OCI-LY1 (cell line): ENCODE data around the gene AMPD2.

Experiments used
- EZH2 ChIP-seq: fragments of 200-600 bp; sonication (generic), shearing (Covaris generic); IDR thresholded peaks from 2 replicates; pipeline ENCODE4 v1.8.0; 2017; ENCODE audit warnings: borderline replicate concordance, mixed run types, mild to moderate bottlenecking, antibody characterized with exemption, low read length, moderate library complexity, mixed read lengths
- TF ChIP-seq, protein P1 (sequence below): fragments of 200-600 bp; sonication (generic), shearing (Covaris generic); IDR thresholded peaks from 2 replicates; pipeline ENCODE4 v1.5.1; 2017; ENCODE audit warnings: mild to moderate bottlenecking, antibody characterized with exemption, low read length, moderate library complexity, mixed read lengths

DNA sequence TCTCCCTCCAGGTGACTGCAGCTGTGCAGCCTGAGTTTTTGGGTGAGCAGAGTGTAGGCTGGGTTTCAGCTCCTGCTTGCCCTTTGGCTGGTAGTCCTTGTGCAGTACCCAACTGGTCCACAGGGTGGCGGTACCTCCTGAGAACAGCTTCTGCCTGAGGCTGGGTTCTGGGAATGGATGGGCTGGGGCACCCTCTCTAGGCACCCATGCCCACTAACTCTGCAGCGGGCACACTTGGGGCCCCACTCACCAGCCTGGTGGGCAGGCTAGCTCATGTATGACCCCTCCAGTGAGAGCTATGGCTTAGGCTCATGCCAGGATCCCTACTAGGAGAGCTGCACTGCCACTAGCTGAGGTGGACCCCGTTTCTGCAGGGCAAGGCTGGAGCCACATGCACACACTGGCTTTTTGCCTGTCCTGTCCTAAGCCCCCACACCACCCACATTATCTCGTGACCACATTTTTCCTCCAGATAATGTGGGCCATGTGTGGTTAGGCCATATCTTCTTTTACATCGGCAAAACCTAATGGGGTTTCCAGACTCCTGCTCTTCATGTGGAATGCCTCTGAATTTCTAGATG is 20.7 kb downstream of the AMPD2 start:
- TF ChIP-seq, protein P1, sequence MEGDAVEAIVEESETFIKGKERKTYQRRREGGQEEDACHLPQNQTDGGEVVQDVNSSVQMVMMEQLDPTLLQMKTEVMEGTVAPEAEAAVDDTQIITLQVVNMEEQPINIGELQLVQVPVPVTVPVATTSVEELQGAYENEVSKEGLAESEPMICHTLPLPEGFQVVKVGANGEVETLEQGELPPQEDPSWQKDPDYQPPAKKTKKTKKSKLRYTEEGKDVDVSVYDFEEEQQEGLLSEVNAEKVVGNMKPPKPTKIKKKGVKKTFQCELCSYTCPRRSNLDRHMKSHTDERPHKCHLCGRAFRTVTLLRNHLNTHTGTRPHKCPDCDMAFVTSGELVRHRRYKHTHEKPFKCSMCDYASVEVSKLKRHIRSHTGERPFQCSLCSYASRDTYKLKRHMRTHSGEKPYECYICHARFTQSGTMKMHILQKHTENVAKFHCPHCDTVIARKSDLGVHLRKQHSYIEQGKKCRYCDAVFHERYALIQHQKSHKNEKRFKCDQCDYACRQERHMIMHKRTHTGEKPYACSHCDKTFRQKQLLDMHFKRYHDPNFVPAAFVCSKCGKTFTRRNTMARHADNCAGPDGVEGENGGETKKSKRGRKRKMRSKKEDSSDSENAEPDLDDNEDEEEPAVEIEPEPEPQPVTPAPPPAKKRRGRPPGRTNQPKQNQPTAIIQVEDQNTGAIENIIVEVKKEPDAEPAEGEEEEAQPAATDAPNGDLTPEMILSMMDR: peak; percentile 90
- no peak for TF ChIP-seq EZH2
